MM.1S (cell line): ENCODE data around the gene ADCY2.

Experiments used
- DNase-seq: peaks from one replicate; pipeline ENCODE4 v3.0.0-alpha.2; 2015
- H2AFZ ChIP-seq: fragments of 300-600 bp; sonication (generic); 2 replicates; pipeline ENCODE4 v1.6.0; 2016; ENCODE audit warnings: antibody characterized with exemption, low read length
- H3F3A ChIP-seq: fragments of 300-600 bp; sonication (generic); 2 replicates; pipeline ENCODE4 v1.6.1; 2016; ENCODE audit warnings: mild to moderate bottlenecking, antibody characterized with exemption, low read length, moderate library complexity, mixed read lengths; ENCODE audit not compliant: insufficient read depth
- H3K27ac ChIP-seq: fragments of 300-600 bp; sonication (generic); 2 replicates; pipeline ENCODE4 v1.5.1; 2016; ENCODE audit warnings: mild to moderate bottlenecking, low read length
- H3K27me3 ChIP-seq: fragments of 300-600 bp; sonication (generic); replicated peaks from 2 replicates; pipeline ENCODE4 v1.6.0; 2016; ENCODE audit warnings: low read length; ENCODE audit not compliant: insufficient read depth
- H3K36me3 ChIP-seq: fragments of 300-600 bp; sonication (generic); replicated peaks from 2 replicates; pipeline ENCODE4 v1.6.1; 2016; ENCODE audit warnings: mild to moderate bottlenecking, low read length, mixed read lengths; ENCODE audit not compliant: insufficient read depth
- H3K4me1 ChIP-seq: fragments of 300-600 bp; sonication (generic); 2 replicates; pipeline ENCODE4 v1.6.1; 2016; ENCODE audit warnings: low read length, mixed read lengths
- H3K4me2 ChIP-seq: fragments of 300-600 bp; sonication (generic); 2 replicates; pipeline ENCODE4 v1.6.0; 2016; ENCODE audit warnings: low read depth, low read length
- H3K4me3 ChIP-seq: fragments of 300-600 bp; sonication (generic); 2 replicates; pipeline ENCODE4 v1.5.1; 2016; ENCODE audit warnings: low read length, mixed read lengths
- H3K79me2 ChIP-seq: fragments of 300-600 bp; sonication (generic); 2 replicates; pipeline ENCODE4 v1.6.1; 2016; ENCODE audit warnings: mixed run types, low read length, mixed read lengths
- H3K9ac ChIP-seq: fragments of 300-600 bp; sonication (generic); 2 replicates; pipeline ENCODE4 v1.6.1; 2016; ENCODE audit warnings: low read length, mixed read lengths
- H3K9me2 ChIP-seq: fragments of 300-600 bp; sonication (generic); replicated peaks from 2 replicates; pipeline ENCODE4 v1.6.1; 2016; ENCODE audit warnings: mild to moderate bottlenecking, low read length, mixed read lengths; ENCODE audit not compliant: insufficient read depth
- H3K9me3 ChIP-seq: fragments of 300-600 bp; sonication (generic); replicated peaks from 2 replicates; pipeline ENCODE4 v1.6.1; 2016; ENCODE audit warnings: mild to moderate bottlenecking, low read length, mixed read lengths; ENCODE audit not compliant: insufficient read depth
- H4K20me1 ChIP-seq: fragments of 300-600 bp; sonication (generic); 2 replicates; pipeline ENCODE4 v1.6.1; 2016; ENCODE audit warnings: mild to moderate bottlenecking, low read length, moderate library complexity, mixed read lengths; ENCODE audit not compliant: insufficient read depth
- EZH2 ChIP-seq: fragments of 300-600 bp; sonication (generic); optimal IDR thresholded peaks from 2 replicates; pipeline ENCODE3; 2017; ENCODE audit warnings: low read depth, mild to moderate bottlenecking, antibody characterized with exemption, low read length, mixed read lengths
- EZH2phosphoT487 ChIP-seq: fragments of 300-600 bp; sonication (generic); IDR thresholded peaks from 2 replicates; pipeline ENCODE4 v1.6.1; 2018; ENCODE audit warnings: antibody characterized with exemption, low read length
- TF ChIP-seq, protein P1 (sequence below): fragments of 300-600 bp; sonication (generic); IDR thresholded peaks from 2 replicates; pipeline ENCODE4 v1.5.1; 2016; ENCODE audit warnings: antibody characterized with exemption, low read length, mixed read lengths

Gene ADCY2

GRCh38 chr5:7445831-7446230, 49.9 kb downstream of the ADCY2 start:
- Histone ChIP-seq H3K9ac (no peak overlapping the region), H3K27ac (no peak overlapping the region), H3K9me2 (no peaks in the 10 kb centered on the region), H3K4me3 (no peak overlapping the region), H3K27me3 (no peaks in the 10 kb centered on the region), H3K79me2 (no peaks in the 10 kb centered on the region), H3K4me1 (no peaks in the 10 kb centered on the region), H3K36me3 (no peaks in the 10 kb centered on the region), H3F3A (no peaks in the 10 kb centered on the region), H3K4me2 (no peak overlapping the region), H2AFZ (no peak overlapping the region), H3K9me3 (no peaks in the 10 kb centered on the region), H4K20me1 (no peaks in the 10 kb centered on the region)
- TF ChIP-seq EZH2phosphoT487, result no peak
- TF ChIP-seq EZH2, result no peak
- TF ChIP-seq, protein P1, sequence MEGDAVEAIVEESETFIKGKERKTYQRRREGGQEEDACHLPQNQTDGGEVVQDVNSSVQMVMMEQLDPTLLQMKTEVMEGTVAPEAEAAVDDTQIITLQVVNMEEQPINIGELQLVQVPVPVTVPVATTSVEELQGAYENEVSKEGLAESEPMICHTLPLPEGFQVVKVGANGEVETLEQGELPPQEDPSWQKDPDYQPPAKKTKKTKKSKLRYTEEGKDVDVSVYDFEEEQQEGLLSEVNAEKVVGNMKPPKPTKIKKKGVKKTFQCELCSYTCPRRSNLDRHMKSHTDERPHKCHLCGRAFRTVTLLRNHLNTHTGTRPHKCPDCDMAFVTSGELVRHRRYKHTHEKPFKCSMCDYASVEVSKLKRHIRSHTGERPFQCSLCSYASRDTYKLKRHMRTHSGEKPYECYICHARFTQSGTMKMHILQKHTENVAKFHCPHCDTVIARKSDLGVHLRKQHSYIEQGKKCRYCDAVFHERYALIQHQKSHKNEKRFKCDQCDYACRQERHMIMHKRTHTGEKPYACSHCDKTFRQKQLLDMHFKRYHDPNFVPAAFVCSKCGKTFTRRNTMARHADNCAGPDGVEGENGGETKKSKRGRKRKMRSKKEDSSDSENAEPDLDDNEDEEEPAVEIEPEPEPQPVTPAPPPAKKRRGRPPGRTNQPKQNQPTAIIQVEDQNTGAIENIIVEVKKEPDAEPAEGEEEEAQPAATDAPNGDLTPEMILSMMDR, result no peak
- no peak for DNase-seq

- Histone ChIP-seq H3K9me3 (no peaks in the 10 kb centered on the region), H2AFZ (no peak overlapping the region), H3K27me3 (no peaks in the 10 kb centered on the region), H4K20me1 (no peaks in the 10 kb centered on the region), H3K79me2 (no peaks in the 10 kb centered on the region), H3K9me2 (no peaks in the 10 kb centered on the region), H3F3A (no peaks in the 10 kb centered on the region), H3K9ac (no peak overlapping the region), H3K27ac (no peak overlapping the region), H3K36me3 (no peaks in the 10 kb centered on the region), H3K4me1 (no peaks in the 10 kb centered on the region), H3K4me2 (no peak overlapping the region), H3K4me3 (no peak overlapping the region)
- TF ChIP-seq EZH2 (no peak), EZH2phosphoT487 (no peak)
- TF ChIP-seq, protein P1, result no peak
- no peak for DNase-seq
These were observed 51.0 kb downstream of the ADCY2 start for GRCh38 chr5:7446913-7447312.

GRCh38 chr5:7453947-7454346, 58.0 kb downstream of the ADCY2 start:
- Histone ChIP-seq H3F3A (no peaks in the 10 kb centered on the region), H3K4me3 (no peak overlapping the region), H2AFZ (no peak overlapping the region), H3K27me3 (no peaks in the 10 kb centered on the region), H3K9ac (no peak overlapping the region), H3K9me3 (no peaks in the 10 kb centered on the region), H4K20me1 (no peaks in the 10 kb centered on the region), H3K9me2 (no peaks in the 10 kb centered on the region), H3K27ac (no peak overlapping the region), H3K4me2 (no peak overlapping the region), H3K36me3 (no peaks in the 10 kb centered on the region), H3K79me2 (no peaks in the 10 kb centered on the region), H3K4me1 (no peaks in the 10 kb centered on the region)
- no peak for DNase-seq
- TF ChIP-seq EZH2phosphoT487 (no peak), EZH2 (no peak)
- TF ChIP-seq, protein P1, result no peak
